ENCODE measurements around the gene MLXIP. TPM values are rescaled to one million over a fixed set of nuclear protein-coding genes. Genes with fewer than 3 reads are reported as not detected.

Gene MLXIP
- total and polyA plus RNA-seq, 3 experiments from 2014 or later: 18.3 to 33.9 (median 32.1) TPM

- no peak for DNase-seq
- Histone ChIP-seq H3K4me3 (ENCODE audit: low read length) (no peak overlapping the region), H3K36me3 (ENCODE audit: insufficient read depth, low read length) (no peaks in the 10 kb centered on the region), H3K27ac (ENCODE audit: low read depth, low read length) (peak overlapping the region; percentile 62), H3K4me1 (ENCODE audit: insufficient read depth, low read length) (peaks cover 78% of the 10 kb centered on the region), H3K9me3 (ENCODE audit: low read length) (no peaks in the 10 kb centered on the region), H3K27me3 (ENCODE audit: insufficient read depth, low read length, poor library complexity, severe bottlenecking) (no peaks in the 10 kb centered on the region)
- no peaks in the 10 kb centered on the region for H3K27me3 Mint-ChIP-seq
- H3K27ac Mint-ChIP-seq: peak overlapping the region in 7 of 8 donors; percentile 14 to 78 (median 68)
- peaks cover 0 to 5% (median 0%) of the 10 kb centered on the region in 3 donors for H3K36me3 Mint-ChIP-seq
- no peak overlapping the region for H3K4me3 Mint-ChIP-seq
- CTCF ChIA-PET: interaction anchor here (1.6 to 4.4 kb wide), 2 partner anchors 14 to 27 kb away, joined by 4 to 19 read pairs; no protein-coding TSS in a partner anchor
- H3K9me3 Mint-ChIP-seq: no peaks in the 10 kb centered on the region
- peaks cover 43 to 50% (median 48%) of the 10 kb centered on the region in 3 donors for H3K4me1 Mint-ChIP-seq
- POLR2A ChIA-PET: no interaction called here
These were observed 17.5 kb downstream of the MLXIP start for GRCh38 chr12:122096014-122096413.

- no peaks in the 10 kb centered on the region for H3K27me3 Mint-ChIP-seq
- Histone ChIP-seq H3K27me3 (ENCODE audit: insufficient read depth, low read length, poor library complexity, severe bottlenecking) (no peaks in the 10 kb centered on the region), H3K4me3 (ENCODE audit: low read length) (no peak overlapping the region), H3K27ac (ENCODE audit: low read depth, low read length) (peak overlapping the region; percentile 62), H3K4me1 (ENCODE audit: insufficient read depth, low read length) (peaks cover 74% of the 10 kb centered on the region), H3K36me3 (ENCODE audit: insufficient read depth, low read length) (no peaks in the 10 kb centered on the region), H3K9me3 (ENCODE audit: low read length) (no peaks in the 10 kb centered on the region)
- H3K4me1 Mint-ChIP-seq: peaks cover 41 to 54% (median 52%) of the 10 kb centered on the region in 3 donors
- no peaks in the 10 kb centered on the region for H3K9me3 Mint-ChIP-seq
- peak overlapping the region in 6 of 8 donors; percentile 17 to 78 (median 71) for H3K27ac Mint-ChIP-seq
- ChIA-PET POLR2A (interaction anchor here (0.5 kb wide), 1 partner anchor 18 kb away, joined by 3 read pairs; the partner anchor contains the start of gene MLXIP), CTCF (interaction anchor here (1.6 to 4.4 kb wide), 2 partner anchors 15 to 26 kb away, joined by 4 to 19 read pairs; no protein-coding TSS in a partner anchor)
- peaks cover 0 to 4% (median 0%) of the 10 kb centered on the region in 3 donors for H3K36me3 Mint-ChIP-seq
- no peak overlapping the region for H3K4me3 Mint-ChIP-seq
- no peak for DNase-seq
These were observed 18.1 kb downstream of the MLXIP start for GRCh38 chr12:122096591-122097149.

GRCh38 chr12:122097584-122097926 lies 19.0 kb downstream of the MLXIP start:
- no peaks in the 10 kb centered on the region for H3K9me3 ChIP-seq (ENCODE audit: low read length)
- CTCF ChIA-PET: interaction anchor here (0.6 to 4.4 kb wide), 6 partner anchors 9 to 256 kb away, joined by 3 to 19 read pairs (median 4); no protein-coding TSS in a partner anchor
- Mint-ChIP-seq H3K27me3 (no peaks in the 10 kb centered on the region), H3K9me3 (no peaks in the 10 kb centered on the region), H3K36me3 (peaks cover 0 to 3% (median 0%) of the 10 kb centered on the region in 3 donors), H3K27ac (peak overlapping the region in 7 of 8 donors; percentile 33 to 89 (median 83)), H3K4me1 (peaks cover 45 to 63% (median 61%) of the 10 kb centered on the region in 3 donors), H3K4me3 (peak overlapping the region in 2 of 7 donors; percentile 38 to 59)
- H3K4me3 ChIP-seq (ENCODE audit: low read length): no peak overlapping the region
- H3K27ac ChIP-seq (ENCODE audit: low read depth, low read length): peak overlapping the region; percentile 62
- no peaks in the 10 kb centered on the region for H3K27me3 ChIP-seq (ENCODE audit: insufficient read depth, low read length, poor library complexity, severe bottlenecking)
- H3K36me3 ChIP-seq (ENCODE audit: insufficient read depth, low read length): no peaks in the 10 kb centered on the region
- no peak for DNase-seq
- H3K4me1 ChIP-seq (ENCODE audit: insufficient read depth, low read length): peaks cover 71% of the 10 kb centered on the region
- POLR2A ChIA-PET: no interaction called here

- H3K36me3 Mint-ChIP-seq: peaks cover 0 to 5% (median 0%) of the 10 kb centered on the region in 3 donors
- Histone ChIP-seq H3K27me3 (ENCODE audit: insufficient read depth, low read length, poor library complexity, severe bottlenecking) (no peaks in the 10 kb centered on the region), H3K36me3 (ENCODE audit: insufficient read depth, low read length) (no peaks in the 10 kb centered on the region), H3K9me3 (ENCODE audit: low read length) (no peaks in the 10 kb centered on the region), H3K4me3 (ENCODE audit: low read length) (no peak overlapping the region), H3K27ac (ENCODE audit: low read depth, low read length) (peak overlapping the region; percentile 62), H3K4me1 (ENCODE audit: insufficient read depth, low read length) (peaks cover 68% of the 10 kb centered on the region)
- DNase-seq: no peak
- no peaks in the 10 kb centered on the region for H3K9me3 Mint-ChIP-seq
- peaks cover 50 to 68% (median 65%) of the 10 kb centered on the region in 3 donors for H3K4me1 Mint-ChIP-seq
- H3K4me3 Mint-ChIP-seq: peak overlapping the region in 5 of 7 donors; percentile 33 to 59 (median 47)
- POLR2A ChIA-PET: interaction anchor here (0.5 to 1.2 kb wide), 4 partner anchors 10 to 14 kb away, joined by 3 read pairs; no protein-coding TSS in a partner anchor
- CTCF ChIA-PET: interaction anchor here (0.6 to 4.4 kb wide), 7 partner anchors 9 to 256 kb away, joined by 3 to 19 read pairs (median 5); no protein-coding TSS in a partner anchor
- no peaks in the 10 kb centered on the region for H3K27me3 Mint-ChIP-seq
- peak overlapping the region; percentile 66 to 89 (median 84) for H3K27ac Mint-ChIP-seq
These were observed 19.6 kb downstream of the MLXIP start for GRCh38 chr12:122097927-122098756.

- Histone ChIP-seq H3K27ac (ENCODE audit: low read depth, low read length) (peak overlapping the region; percentile 48), H3K9me3 (ENCODE audit: low read length) (no peaks in the 10 kb centered on the region), H3K36me3 (ENCODE audit: insufficient read depth, low read length) (no peaks in the 10 kb centered on the region), H3K27me3 (ENCODE audit: insufficient read depth, low read length, poor library complexity, severe bottlenecking) (no peaks in the 10 kb centered on the region), H3K4me1 (ENCODE audit: insufficient read depth, low read length) (peaks cover 62% of the 10 kb centered on the region), H3K4me3 (ENCODE audit: low read length) (peak overlapping the region; percentile 45)
- ChIA-PET CTCF (interaction anchor here (0.8 to 4.4 kb wide), 3 partner anchors 18 to 45 kb away, joined by 4 to 19 read pairs (median 14); no protein-coding TSS in a partner anchor), POLR2A (interaction anchor here (1.2 kb wide), 1 partner anchor 8 kb away, joined by 3 read pairs; no protein-coding TSS in a partner anchor)
- no peaks in the 10 kb centered on the region for H3K9me3 Mint-ChIP-seq
- peak overlapping the region; percentile 70 to 98 (median 89) for H3K27ac Mint-ChIP-seq
- no peaks in the 10 kb centered on the region for H3K27me3 Mint-ChIP-seq
- no peak for DNase-seq
- peak overlapping the region in 6 of 7 donors; percentile 53 to 80 (median 74) for H3K4me3 Mint-ChIP-seq
- H3K4me1 Mint-ChIP-seq: peaks cover 53 to 75% (median 71%) of the 10 kb centered on the region in 3 donors
- H3K36me3 Mint-ChIP-seq: peaks cover 0 to 5% (median 0%) of the 10 kb centered on the region in 3 donors
These were observed 20.8 kb downstream of the MLXIP start for GRCh38 chr12:122099280-122099749.

GRCh38 chr12:122099856-122100255 lies 21.3 kb downstream of the MLXIP start:
- Histone ChIP-seq H3K36me3 (ENCODE audit: insufficient read depth, low read length) (no peaks in the 10 kb centered on the region), H3K27me3 (ENCODE audit: insufficient read depth, low read length, poor library complexity, severe bottlenecking) (no peaks in the 10 kb centered on the region), H3K27ac (ENCODE audit: low read depth, low read length) (peak overlapping the region; percentile 48), H3K4me3 (ENCODE audit: low read length) (peak overlapping the region; percentile 45), H3K9me3 (ENCODE audit: low read length) (no peaks in the 10 kb centered on the region), H3K4me1 (ENCODE audit: insufficient read depth, low read length) (peaks cover 60% of the 10 kb centered on the region)
- Mint-ChIP-seq H3K4me1 (peaks cover 55 to 80% (median 76%) of the 10 kb centered on the region in 3 donors), H3K4me3 (peak overlapping the region; percentile 8 to 80 (median 71)), H3K27me3 (no peaks in the 10 kb centered on the region), H3K36me3 (peaks cover 0 to 7% (median 1%) of the 10 kb centered on the region in 3 donors), H3K9me3 (no peaks in the 10 kb centered on the region), H3K27ac (peak overlapping the region; percentile 70 to 98 (median 89))
- ChIA-PET CTCF (interaction anchor here (0.8 to 2.2 kb wide), 4 partner anchors 9 to 45 kb away, joined by 3 to 14 read pairs (median 4); no protein-coding TSS in a partner anchor), POLR2A (no interaction called here)
- peak in 1 of 5 donors; percentile 64 for DNase-seq

GRCh38 chr12:122100568-122100967 lies 22.0 kb downstream of the MLXIP start:
- Histone ChIP-seq H3K4me3 (ENCODE audit: low read length) (no peak overlapping the region), H3K36me3 (ENCODE audit: insufficient read depth, low read length) (no peaks in the 10 kb centered on the region), H3K27ac (ENCODE audit: low read depth, low read length) (no peak overlapping the region), H3K4me1 (ENCODE audit: insufficient read depth, low read length) (peaks cover 62% of the 10 kb centered on the region), H3K27me3 (ENCODE audit: insufficient read depth, low read length, poor library complexity, severe bottlenecking) (no peaks in the 10 kb centered on the region), H3K9me3 (ENCODE audit: low read length) (no peaks in the 10 kb centered on the region)
- H3K9me3 Mint-ChIP-seq: no peaks in the 10 kb centered on the region
- no peaks in the 10 kb centered on the region for H3K27me3 Mint-ChIP-seq
- peak overlapping the region; percentile 56 to 90 (median 79) for H3K27ac Mint-ChIP-seq
- peaks cover 0 to 8% (median 3%) of the 10 kb centered on the region in 3 donors for H3K36me3 Mint-ChIP-seq
- ChIA-PET POLR2A (no interaction called here), CTCF (interaction anchor here (0.9 to 1.6 kb wide), 3 partner anchors 8 to 166 kb away, joined by 3 to 5 read pairs (median 3); partner anchors contain the start of gene VPS33A)
- peak overlapping the region in 4 of 7 donors; percentile 20 to 49 (median 31) for H3K4me3 Mint-ChIP-seq
- peaks cover 59 to 86% (median 81%) of the 10 kb centered on the region in 3 donors for H3K4me1 Mint-ChIP-seq
- no peak for DNase-seq
